NCI-H1048 (cell line): ENCODE results near the gene CROCC2.

Source experiments
- DNase-seq: peaks from one replicate; lab custom pipeline; 2025; lab: John Stamatoyannopoulos, UW

Gene CROCC2

DNA sequence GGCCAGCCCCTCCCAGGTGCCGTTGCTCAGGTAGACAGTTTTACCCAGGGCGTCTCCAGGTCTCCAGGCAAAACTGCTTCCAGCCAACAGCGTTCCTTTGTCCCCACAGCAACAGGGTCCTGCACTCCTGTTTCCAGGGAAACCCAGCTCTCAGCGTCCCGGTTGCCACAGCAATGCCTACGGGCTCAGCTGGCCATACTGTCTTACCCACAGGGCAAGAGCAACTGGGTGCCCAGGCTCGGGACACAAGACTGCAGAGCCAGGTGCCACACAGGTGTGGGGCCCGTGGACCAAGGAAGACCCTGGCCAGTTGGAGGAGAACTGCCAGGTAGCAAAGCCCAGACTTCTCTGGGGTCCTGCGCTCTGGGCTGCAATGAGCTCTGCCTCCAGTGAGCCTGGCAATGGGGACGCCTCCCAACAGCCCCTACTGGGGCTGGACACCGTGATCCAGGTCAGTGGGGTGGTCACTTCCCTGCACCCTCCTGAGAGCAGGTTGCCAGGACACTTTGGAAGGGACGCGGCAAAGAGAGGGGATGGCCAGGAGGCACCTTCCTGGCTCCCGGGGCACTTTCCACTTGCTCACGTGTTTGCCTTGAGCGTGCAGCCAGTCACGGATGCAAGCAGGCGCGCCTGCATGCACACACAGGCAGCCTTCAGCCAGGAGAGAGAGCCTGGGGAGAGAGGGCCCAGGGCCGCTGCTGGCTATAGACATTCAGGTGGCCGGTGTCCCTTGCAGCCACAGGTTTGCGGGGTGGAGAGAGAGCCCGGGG is at the start of gene CROCC2:
Gene CROCC2 (plus strand): TSS at position 196 of the 770 bp plus-strand sequence. CDS start 178 bp downstream, at position 374.
- no peak for DNase-seq

DNA sequence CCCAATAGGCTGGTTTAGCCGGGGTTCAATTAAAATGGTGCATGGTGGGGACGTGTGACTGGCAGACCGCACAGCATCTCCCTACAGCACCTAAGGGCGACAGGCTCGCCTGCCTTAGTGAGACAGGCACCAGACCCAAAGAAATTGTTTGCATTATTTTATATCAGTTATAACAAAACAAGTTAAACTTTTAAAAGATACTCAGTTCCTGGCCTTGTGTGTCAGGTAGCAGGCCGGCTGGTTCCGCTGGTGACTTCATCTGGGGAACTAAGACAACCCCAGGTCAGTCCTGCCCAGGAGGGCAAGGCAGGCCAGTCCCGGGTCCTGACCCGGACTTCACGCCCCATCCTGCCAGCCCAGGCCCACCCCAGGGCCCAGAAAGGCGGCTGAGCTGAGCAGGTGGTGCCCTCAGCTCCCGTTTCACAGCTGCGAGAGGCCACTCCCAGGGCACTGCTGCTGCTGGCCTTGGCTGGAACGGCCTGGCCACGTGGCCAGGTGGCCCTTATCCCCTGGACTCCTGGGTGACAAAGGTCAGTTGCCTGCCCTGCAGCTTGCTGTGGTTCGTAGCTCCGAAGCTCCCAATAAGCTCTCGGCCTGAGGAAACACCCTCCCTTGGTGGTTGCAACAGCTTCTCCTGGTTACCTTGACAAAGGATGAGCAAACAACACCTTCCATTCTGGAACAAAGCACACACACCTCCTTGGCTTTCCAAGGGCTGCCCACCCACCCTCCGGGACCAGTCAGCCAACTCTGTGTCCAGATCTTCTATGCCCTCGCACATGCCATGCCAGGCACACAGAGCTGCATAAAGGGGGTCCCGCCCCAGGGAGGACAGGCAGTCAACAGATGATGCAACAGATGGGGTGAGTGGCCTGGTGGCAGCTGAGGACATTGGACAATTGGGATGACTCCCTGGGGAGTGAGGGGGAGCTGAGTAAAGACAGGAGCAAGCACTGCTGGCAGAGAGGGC is 48.8 kb upstream of the CROCC2 start:
- DNase-seq = no peak

DNA sequence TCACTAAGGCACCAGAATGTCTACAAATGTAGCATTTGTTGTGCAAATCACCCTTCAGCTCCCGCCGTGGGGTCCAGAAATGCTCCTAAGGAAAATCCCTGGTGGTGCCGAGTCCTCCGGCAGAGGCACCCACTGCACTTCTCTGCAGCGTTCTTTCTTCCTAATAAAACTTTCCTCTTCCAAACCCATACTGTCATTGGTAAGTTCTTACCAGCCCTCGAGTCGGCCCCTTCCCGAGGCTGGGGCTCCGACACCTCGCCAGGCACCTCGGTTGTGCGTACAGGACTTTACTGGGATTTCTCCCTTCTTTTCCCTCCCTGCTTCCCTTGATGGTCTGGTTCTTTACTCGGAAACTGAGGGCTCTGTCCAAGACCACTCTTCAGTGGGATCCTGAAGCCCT is 47.8 kb upstream of the CROCC2 start:
- no peak for DNase-seq

DNA sequence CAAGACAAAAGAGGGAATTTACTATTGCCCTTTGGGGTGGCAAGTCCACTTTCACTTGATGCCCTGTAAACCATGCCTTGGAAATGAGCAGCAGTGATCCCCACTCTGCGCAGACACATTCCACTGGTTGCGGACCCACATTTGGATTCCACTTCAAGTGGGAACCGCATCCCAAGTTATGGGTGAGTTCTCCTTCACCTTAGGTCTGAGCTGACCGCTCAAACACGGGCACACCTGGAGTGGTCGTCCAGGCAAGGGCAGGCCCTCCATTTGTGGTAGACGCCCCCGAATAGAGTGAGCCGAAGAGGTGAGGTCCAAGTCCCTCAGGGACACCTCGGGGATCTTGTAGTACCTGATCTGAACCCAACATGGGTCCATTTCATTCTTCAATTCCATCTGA is 47.3 kb upstream of the CROCC2 start:
- DNase-seq = no peak

DNA sequence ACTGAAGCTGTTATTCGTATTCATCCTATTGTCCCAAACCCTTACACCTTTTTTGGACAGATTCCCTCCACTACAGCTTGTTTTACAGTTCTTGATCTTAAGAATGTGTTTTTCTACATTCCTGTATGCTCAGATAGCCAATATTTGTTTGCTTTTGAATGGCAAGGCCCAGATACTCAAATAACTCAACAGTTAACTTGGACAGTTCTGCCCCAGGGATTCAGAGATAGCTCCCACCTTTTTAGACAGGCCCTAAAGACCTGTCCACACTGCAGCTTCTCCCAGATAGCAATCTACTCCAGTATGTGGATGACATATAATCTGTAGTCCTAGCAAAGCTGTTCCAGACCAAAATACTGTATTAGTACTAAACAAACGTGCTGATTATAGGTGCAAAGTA is 44.6 kb upstream of the CROCC2 start:
- DNase-seq = no peak

DNA sequence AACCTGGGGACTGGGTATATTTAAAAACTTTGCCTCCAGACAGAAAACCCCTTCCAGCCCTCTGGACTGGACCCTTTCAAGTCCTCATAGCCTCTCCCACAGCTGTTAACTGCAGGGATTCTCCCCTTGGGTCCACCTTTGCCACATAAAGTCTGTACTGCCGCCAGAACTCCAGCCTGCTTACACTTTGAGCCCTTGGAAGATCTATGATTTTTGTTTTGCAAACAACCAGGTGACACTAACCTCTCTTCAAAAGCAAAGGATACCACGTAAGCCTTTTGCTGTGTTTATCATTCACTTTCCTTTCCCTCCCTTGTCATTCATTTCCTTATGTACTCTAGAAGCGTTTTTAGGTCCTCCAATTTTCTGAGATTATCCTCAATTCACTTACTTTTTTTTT is 41.7 kb upstream of the CROCC2 start:
- no peak for DNase-seq

DNA sequence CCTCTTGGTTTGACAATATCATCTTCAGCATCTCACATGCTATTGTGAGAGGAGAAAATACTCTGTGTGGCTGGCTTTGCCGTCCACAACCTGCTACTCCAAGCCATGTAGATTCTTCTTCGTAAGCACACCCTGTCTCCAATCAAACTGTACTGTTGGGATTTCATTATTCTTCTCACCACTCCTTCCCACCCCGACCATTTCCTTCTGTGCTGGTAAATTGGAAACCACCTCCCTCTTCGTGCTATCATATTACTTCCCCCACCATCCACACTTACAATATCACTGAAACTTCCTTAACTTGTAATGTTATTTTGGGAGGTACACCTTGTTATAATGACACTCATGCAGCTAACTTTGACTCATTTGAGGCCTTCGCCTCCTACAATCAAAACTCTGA is 40.7 kb upstream of the CROCC2 start:
- DNase-seq = no peak

DNA sequence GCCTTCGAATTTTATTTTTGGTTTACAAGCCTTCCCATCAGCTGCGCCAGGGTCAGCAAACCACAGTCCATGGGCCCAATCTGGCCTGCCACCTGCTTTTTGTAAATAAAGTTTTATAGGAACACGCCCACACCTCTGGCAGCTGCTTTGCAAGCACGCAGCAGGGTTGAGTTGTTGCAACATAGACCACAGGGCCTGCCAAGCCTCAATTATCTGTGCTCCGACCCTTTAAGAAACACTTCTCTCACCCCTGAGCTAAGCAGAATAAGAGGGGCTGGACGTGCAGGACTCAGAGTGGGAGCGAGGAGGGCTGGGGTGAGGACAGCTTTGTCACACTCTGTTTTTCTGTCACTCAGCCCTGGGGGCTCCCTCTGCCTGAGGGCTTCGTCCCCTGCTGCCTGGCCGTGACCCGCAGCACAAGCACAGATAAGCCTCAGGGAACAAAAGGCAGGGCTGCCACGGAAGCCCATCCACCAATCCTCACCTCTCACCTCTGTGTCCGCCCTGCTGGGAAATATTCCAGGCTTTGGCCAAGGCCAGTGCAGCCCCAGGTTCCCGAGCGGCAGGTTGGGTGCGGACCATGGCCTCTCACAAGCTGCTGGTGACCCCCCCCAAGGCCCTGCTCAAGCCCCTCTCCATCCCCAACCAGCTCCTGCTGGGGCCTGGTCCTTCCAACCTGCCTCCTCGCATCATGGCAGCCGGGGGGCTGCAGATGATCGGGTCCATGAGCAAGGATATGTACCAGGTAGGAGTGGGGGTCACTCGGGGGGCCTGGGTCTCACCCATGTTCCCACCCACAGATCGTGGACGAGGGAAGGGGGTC is 37.6 kb upstream of the CROCC2 start, which contains the start of gene AGXT:
Gene AGXT (plus strand): TSS at position 539 of the 823 bp plus-strand sequence. CDS start 42 bp downstream, at position 581.
- no peak for DNase-seq

DNA sequence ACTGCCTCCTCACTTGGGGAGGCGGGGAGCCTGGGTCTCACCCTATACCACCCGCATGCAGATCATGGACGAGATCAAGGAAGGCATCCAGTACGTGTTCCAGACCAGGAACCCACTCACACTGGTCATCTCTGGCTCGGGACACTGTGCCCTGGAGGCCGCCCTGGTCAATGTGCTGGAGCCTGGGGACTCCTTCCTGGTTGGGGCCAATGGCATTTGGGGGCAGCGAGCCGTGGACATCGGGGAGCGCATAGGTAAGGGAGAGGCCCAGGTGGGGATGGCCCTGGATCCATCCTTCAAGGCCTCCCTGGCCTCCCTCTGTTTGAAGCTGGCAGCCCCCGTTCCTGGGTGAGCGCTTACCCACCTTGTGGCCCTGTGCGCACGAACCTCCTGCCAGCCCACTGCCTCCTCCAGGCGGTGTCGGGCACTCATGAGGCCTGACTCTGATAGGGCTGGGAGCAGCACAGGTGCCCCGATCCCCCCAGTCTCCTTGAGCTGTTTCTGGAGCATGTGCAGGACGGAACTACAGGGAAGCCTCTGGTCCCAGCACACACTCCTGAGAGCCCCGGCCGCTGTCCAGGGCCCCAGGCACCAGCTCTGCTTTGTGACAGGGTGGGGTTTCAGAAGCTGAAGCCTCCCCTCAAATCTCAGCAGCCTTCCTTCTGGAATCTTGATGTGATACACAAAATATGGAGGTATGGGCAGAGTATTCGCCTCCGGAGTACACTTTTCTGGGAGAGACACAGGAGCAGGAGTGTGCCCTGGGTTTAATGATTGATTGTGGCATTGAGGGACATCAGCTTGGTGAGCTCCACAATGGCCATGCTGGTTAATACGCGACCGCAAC is 36.8 kb upstream of the CROCC2 start:
- DNase-seq = no peak

DNA sequence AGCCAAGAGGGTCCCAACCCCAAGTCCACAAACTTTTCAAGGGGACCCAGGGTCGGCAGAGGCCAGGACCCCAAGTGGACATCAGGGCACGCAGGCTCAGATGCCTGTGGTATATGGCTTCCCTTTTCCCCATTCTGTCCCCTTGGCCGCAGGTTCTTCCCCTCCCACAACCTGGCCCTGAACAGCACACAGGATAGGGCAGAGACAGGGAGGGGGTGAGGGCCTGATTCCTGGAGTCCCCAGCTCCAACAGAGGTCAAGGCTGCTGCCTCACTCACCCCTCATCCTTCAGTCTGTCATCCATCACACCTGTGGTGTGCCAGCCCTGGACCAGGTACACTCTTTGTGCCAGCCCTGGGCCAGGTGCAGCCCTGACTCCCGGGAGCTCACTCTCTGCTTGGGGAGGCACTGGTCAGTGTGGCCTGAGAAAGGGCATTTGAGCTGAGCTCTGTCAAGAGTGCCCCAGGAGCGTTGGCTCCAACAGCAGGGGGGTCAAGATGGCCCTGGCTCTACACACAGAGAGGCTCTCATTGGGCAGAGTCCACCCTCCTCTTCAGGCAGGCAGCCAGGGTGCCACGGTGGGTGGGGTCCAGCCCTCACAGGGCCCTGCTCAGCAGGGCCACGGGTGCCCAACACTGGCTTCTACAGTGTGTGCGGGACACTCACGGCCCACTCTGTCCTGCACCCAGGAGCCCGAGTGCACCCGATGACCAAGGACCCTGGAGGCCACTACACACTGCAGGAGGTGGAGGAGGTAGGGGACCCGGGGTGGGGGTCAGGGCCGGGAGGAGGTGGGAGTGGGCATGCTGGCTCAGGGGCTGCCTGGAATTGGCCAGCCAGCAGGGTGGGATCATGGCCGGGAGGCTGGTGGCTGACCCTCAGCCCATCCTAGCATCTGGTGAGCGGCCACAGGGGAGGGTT is 35.9 kb upstream of the CROCC2 start:
- DNase-seq = no peak

DNA sequence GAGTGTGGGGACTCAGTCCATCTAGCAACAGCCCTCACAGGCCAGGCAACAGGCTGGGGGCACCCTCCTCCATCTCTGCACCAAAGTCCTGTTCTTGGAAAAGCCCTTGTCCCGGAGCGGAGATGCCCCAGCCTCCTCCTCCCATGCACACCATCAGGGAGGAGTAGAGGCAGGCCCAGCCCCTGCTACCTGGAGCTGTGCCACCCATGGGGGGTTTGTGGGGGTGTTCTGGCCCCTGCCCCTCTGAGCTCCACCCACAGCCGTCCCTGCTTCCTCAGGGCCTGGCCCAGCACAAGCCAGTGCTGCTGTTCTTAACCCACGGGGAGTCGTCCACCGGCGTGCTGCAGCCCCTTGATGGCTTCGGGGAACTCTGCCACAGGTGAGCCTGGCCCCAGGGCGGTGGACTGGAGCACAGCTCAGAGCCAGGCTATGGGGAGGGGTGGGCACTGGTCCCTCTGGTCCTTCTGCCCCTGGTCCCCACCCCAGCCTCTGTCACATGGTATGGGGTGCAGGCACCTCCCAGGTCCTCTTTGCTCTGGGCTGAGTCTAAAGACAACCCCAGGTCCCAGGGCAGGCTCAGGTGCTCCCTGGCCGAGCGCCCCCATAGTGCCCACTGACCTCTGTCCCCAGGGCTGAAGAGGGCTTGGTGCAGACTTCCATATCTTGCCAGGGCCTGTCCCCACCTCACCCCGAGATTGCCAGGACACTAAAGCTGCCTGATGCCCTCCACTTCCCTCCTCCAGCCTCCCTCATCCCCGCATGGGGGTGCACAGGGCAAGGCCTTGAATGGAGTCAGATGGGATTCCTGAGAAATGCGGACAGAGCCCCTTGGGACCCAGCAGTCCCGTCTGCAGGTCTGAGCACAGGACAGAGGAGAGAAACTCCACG is 34.8 kb upstream of the CROCC2 start:
- no peak for DNase-seq

DNA sequence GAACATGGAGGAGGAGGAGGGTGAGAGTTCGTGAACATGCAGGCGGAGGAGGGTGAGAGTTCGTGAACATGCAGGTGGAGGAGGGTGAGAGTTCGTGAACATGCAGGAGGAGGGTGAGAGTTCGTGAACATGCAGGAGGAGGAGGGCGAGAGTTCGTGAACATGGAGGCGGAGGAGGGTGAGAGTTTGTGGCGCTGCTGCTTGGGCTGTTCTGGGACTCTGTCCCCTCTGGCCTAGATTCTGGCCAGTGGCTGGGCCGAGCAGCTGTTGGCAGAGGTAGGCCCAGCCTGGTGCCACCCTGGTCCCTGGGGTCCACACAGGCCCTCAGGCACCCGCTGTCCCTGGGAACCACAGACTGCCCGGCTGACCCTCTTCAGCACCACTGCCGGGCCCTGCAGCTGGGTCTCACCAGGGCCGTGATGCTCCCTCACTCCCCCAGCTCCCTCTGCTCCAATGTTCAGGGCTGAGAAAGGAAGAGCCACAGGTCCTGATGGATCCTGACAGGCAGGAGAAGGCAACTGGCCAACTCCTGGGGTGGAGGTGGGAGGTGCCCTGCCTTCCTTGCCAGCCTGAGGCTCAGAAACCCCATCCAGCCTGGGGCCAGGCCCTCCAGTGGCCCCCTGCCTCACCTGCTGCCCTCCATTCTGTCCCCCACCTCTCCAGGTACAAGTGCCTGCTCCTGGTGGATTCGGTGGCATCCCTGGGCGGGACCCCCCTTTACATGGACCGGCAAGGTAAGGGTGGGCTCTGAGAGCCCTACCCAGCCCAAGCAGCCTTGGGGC is 33.6 kb upstream of the CROCC2 start:
- DNase-seq = no peak

DNA sequence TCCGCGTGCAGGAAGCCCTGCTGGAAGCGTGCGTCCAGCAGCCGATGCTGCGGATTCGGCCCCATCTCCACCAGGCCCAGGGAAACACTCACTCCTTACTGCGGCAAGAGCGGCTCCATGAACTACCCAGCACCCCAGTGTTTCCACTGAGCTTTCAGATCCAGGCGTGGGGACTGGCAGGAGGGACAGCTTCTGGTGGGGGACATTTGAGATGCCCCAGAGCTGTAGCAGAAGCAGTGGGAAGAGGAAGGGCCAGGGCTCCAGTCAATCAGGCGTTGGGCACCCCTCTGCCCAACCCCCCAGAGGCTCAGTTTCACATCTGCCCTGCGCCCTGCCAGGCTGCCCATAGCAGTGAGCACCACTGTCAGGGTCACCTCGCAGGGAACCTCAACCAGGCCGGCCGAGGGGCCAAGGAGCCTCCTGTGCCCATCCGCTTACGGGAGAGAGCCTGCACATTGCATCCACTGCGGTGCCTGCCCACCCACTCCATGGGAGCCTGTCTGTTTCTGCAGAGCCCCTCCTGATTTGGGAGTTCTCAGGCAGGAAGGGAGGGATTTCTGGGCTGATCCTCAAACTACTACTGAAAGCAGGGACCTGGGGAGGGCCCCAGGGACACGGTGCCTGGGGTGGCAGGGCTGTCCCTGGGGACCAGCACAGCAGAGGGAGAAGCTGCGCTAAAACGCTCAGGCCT is 32.9 kb upstream of the CROCC2 start:
- no peak for DNase-seq

DNA sequence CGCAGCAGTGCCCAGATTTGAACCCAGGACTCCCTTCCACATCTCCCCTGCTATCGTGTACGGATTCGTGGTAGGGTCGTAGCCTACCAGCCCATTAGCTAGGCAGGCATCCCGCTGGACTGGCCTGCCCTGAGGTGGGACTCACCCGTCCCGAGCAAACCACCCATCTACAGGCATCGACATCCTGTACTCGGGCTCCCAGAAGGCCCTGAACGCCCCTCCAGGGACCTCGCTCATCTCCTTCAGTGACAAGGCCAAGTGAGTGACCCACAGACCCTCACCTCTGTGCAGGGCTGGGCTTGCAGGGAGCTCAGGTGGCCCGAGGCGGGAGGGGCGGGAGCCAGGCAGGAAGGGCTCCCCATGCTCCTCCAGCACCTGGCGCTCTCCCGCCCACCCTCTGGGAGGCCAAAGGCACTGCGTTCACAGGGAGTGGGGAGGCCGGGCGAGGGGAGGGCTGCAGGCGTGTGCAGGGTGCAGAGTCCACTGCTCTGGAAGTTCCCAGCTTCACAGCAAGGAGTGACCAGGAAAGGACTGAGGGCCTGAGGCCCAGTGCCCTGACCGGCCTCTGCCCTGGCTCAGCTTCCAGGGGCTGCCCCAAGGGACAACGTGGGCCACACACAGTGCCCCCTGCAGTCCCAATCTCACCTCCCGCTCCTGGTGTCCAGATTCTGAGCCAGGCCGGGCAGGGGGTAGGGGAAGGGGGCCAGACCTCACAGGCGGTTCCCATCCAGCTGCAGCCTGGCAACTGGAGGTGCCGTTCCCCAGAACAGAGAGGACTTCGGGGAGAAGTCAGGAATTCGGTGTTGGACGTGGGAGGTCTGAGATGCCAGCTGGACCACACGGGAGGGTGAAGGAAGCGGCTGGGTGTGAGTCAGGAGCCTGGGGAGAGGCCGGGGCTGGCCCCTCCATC is 32.1 kb upstream of the CROCC2 start:
- DNase-seq = no peak

DNA sequence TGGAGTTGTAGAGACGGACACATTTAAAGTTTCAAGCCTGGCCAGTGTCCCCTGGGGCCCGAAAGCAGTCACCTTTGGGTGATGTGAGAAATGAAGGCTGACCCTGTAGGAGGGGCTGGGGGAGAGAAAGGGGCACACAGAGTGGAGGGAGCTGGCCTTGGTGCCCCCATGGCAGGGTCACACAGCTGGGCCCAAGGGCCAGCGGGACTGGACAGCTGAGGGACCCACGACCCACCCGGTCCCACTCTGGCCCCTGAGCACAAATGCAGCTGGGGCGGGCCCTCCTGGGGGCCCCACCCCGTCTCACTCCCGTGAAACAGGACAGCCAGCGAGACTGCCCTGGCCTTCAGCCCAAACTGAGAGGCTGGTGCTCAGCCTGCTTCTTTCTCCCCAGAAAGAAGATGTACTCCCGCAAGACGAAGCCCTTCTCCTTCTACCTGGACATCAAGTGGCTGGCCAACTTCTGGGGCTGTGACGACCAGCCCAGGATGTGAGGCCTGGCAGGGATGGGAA is 31.4 kb upstream of the CROCC2 start:
- no peak for DNase-seq
